Natural killer cell (primary cell): ENCODE data around the gene TBC1D22A. TPM values are rescaled to one million over a fixed set of nuclear protein-coding genes. Genes with fewer than 3 reads are reported as not detected.
"Not testable (repeated sequence)": the region's sequence is repeated elsewhere in the genome, so short reads cannot be mapped to it uniquely, and the experiment has no call there.

Experiments used
- ATAC-seq, 3 donors: fragments of 150-1000 bp in 2 of 3; fragments of 200-7000 bp in 1 of 3; cut with Tn5 transposase; 1 replicate in 1 of 3; 2 replicates in 2 of 3; pipeline ENCODE4 v1.10.0; 2021; ENCODE audit warnings: mild to moderate bottlenecking in 2 of 3, moderate library complexity in 2 of 3
- DNase-seq, 2 donors: peaks; one replicate each; pipeline versions ENCODE4 v3.0.0 to v3.0.0-alpha.2; 2013 to 2021; ENCODE audit warnings: mixed read lengths in 1 of 2
- H3K27ac ChIP-seq: one replicate; pipeline ENCODE4 v1.5.1; 2013; ENCODE audit warnings: mild to moderate bottlenecking, low read length
- H3K27me3 ChIP-seq: one replicate; pipeline ENCODE4 v1.6.1; 2013; ENCODE audit warnings: low read length; ENCODE audit not compliant: control insufficient read depth, insufficient read depth
- H3K36me3 ChIP-seq: one replicate; pipeline ENCODE4 v1.6.1; 2013; ENCODE audit warnings: low read length; ENCODE audit not compliant: control insufficient read depth, insufficient read depth
- H3K4me1 ChIP-seq: one replicate; pipeline ENCODE4 v1.6.1; 2013; ENCODE audit warnings: low read length; ENCODE audit not compliant: control insufficient read depth, insufficient read depth
- H3K4me3 ChIP-seq: one replicate; pipeline ENCODE4 v1.5.1; 2013; ENCODE audit warnings: low read length
- H3K9me3 ChIP-seq: one replicate; pipeline ENCODE4 v1.6.1; 2013; ENCODE audit warnings: low read length; ENCODE audit not compliant: control insufficient read depth, insufficient read depth
- H3K27ac Mint-ChIP-seq, 2 donors: one replicate each; pipeline ENCODE4 v1.8.0; 2022; ENCODE audit warnings: mild to moderate bottlenecking in 2 of 2, mixed read lengths in 2 of 2, moderate library complexity in 1 of 2
- H3K27me3 Mint-ChIP-seq, 2 donors: one replicate each; pipeline ENCODE4 v1.8.0; 2022; ENCODE audit warnings: low read depth in 2 of 2, mixed read lengths in 2 of 2
- H3K36me3 Mint-ChIP-seq: one replicate; pipeline ENCODE4 v1.8.0; 2022; ENCODE audit warnings: mixed read lengths
- H3K4me1 Mint-ChIP-seq, 2 donors: one replicate each; pipeline ENCODE4 v1.8.0; 2022; ENCODE audit warnings: mixed read lengths in 2 of 2
- H3K4me3 Mint-ChIP-seq: one replicate; pipeline ENCODE4 v1.8.0; 2022; ENCODE audit warnings: mild to moderate bottlenecking, moderate library complexity, mixed read lengths
- H3K9me3 Mint-ChIP-seq, 2 donors: one replicate each; pipeline ENCODE4 v1.8.0; 2022; ENCODE audit warnings: mixed read lengths in 2 of 2
- CTCF ChIP-seq: fragments of 200-600 bp; IDR thresholded peaks from one replicate; pipeline ENCODE4 v1.8.0; 2022; ENCODE audit warnings: antibody characterized with exemption
- WGBS: methylation state at CpG from one replicate; pipeline ENCODE4 v1.1.7; 2013; ENCODE audit warnings: missing lambda C conversion rate; ENCODE audit not compliant: insufficient coverage; 5-methylcytosine and 5-hydroxymethylcytosine counted together
- intact Hi-C: fragments of 100-400 bp; cut with micrococcal nuclease; formaldehyde crosslinking; loops from one replicate; pipeline ENCODE4 v1.14.2; 2022
- total RNA-seq, 4 donors: library from RNA; stranded (reverse); fragments of 120-200 nt in 1 of 4; gene quantifications; one replicate each; pipeline versions ENCODE4 v1.2.3 to v1.2.4, GENCODE V29; 2013 to 2022

TBC1D22A gene
- total RNA-seq, 3 donors from 2014 or later (not counting 1 experiment from before 2014, with no cell fraction given): 47.4 to 53.7 (median 53.2) TPM

GRCh38 chr22:46780453-46780852 lies 18.0 kb downstream of the TBC1D22A start:
- H3K27me3 Mint-ChIP-seq: no peaks in the 10 kb centered on the region
- intact Hi-C loops: no loop called here
- no peak for ATAC-seq
- Histone ChIP-seq H3K27ac (no peak overlapping the region), H3K27me3 (no peaks in the 10 kb centered on the region), H3K9me3 (no peaks in the 10 kb centered on the region), H3K36me3 (peaks cover 3% of the 10 kb centered on the region), H3K4me3 (no peak overlapping the region), H3K4me1 (peaks cover 29% of the 10 kb centered on the region)
- H3K4me3 Mint-ChIP-seq: no peak overlapping the region
- DNase-seq: no peak
- TF ChIP-seq CTCF: no peak
- H3K27ac Mint-ChIP-seq: peak overlapping the region; percentile 56 to 79
- WGBS: 97% methylated on average over 9 of the region's 9 CpGs
- H3K36me3 Mint-ChIP-seq: no peaks in the 10 kb centered on the region
- no peaks in the 10 kb centered on the region for H3K9me3 Mint-ChIP-seq
- H3K4me1 Mint-ChIP-seq: peaks cover 62 to 68% of the 10 kb centered on the region in 2 donors

GRCh38 chr22:46781291-46781690 lies 18.8 kb downstream of the TBC1D22A start:
- no peak for ATAC-seq

DNA sequence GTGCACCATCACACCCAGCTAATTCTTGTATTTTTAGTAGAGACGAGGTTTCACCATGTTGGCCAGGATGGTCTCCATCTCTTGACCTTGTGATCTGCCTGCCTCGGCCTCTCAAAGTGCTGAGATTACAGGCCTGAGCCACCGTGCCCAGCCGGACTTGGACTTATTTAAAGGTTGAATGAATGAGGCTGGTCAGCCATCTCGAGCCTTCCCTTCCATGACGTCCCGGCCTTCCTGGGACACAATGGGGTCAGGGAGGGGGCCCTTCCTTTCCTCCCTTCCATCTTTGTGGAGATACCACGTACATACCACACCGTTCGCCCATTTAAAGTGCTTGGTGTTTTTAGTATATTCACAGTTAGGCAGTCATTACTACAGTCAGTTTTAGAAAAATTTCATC lies 19.8 kb downstream of the TBC1D22A start:
- intact Hi-C loops, ATAC-seq, H3K27me3 Mint-ChIP-seq, H3K27me3 ChIP-seq, H3K4me3 ChIP-seq, H3K9me3 ChIP-seq, H3K27ac ChIP-seq, DNase-seq, H3K36me3 ChIP-seq, H3K9me3 Mint-ChIP-seq, H3K4me3 Mint-ChIP-seq, H3K36me3 Mint-ChIP-seq: not testable (repeated sequence)
- Mint-ChIP-seq H3K4me1 (peaks cover 50 to 55% of the 10 kb centered on the region in 2 donors), H3K27ac (peak overlapping the region; percentile 27 to 46)
- H3K4me1 ChIP-seq: peaks cover 12% of the 10 kb centered on the region
- 96% methylated on average over 10 of the region's 10 CpGs for WGBS

More at GRCh38 chr22:46781291-46781690, 18.8 kb downstream of the TBC1D22A start:
- no peaks in the 10 kb centered on the region for H3K27me3 Mint-ChIP-seq
- 96% methylated on average over 9 of the region's 9 CpGs for WGBS
- H3K36me3 Mint-ChIP-seq: no peaks in the 10 kb centered on the region
- no peaks in the 10 kb centered on the region for H3K27me3 ChIP-seq
- no peak for TF ChIP-seq CTCF
- intact Hi-C loops: no loop called here
- no peak overlapping the region for H3K4me3 ChIP-seq
- peaks cover 21% of the 10 kb centered on the region for H3K4me1 ChIP-seq
- peak overlapping the region; percentile 56 to 79 for H3K27ac Mint-ChIP-seq
- peaks cover 54 to 63% of the 10 kb centered on the region in 2 donors for H3K4me1 Mint-ChIP-seq
- no peak for DNase-seq
- no peaks in the 10 kb centered on the region for H3K9me3 Mint-ChIP-seq
- no peak overlapping the region for H3K4me3 Mint-ChIP-seq
- no peaks in the 10 kb centered on the region for H3K9me3 ChIP-seq
- peaks cover 3% of the 10 kb centered on the region for H3K36me3 ChIP-seq
- no peak overlapping the region for H3K27ac ChIP-seq

DNA sequence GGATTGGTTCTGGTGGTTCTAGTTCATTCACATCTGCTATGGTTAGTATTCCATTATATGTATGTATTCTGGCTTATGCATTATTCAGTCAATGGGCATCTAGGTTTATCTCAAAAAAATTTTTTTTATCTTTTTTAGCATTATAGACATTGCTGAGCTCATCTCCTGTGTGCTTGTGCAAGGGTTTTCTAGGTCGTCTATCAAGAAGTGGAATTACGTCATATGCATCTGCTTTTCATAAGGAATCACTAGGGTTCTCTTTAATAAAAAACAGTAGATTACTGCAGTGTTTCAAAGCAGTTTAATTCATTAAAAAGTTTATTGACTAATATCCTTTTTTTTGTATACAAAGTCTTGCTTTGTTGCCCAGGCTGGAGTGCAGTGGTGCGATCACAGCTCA lies 21.3 kb downstream of the TBC1D22A start:
- Histone ChIP-seq H3K27me3 (no peaks in the 10 kb centered on the region), H3K4me3 (no peak overlapping the region), H3K4me1 (peaks cover 12% of the 10 kb centered on the region), H3K36me3 (peaks cover 3% of the 10 kb centered on the region), H3K27ac (no peak overlapping the region), H3K9me3 (no peaks in the 10 kb centered on the region)
- DNase-seq (no peak), ATAC-seq (no peak)
- H3K27me3 Mint-ChIP-seq: no peaks in the 10 kb centered on the region
- no peak overlapping the region for H3K4me3 Mint-ChIP-seq
- no peak for TF ChIP-seq CTCF
- H3K9me3 Mint-ChIP-seq: no peaks in the 10 kb centered on the region
- 88% methylated on average over 3 of the region's 3 CpGs for WGBS
- intact Hi-C loops: no loop called here
- peaks cover 50 to 60% of the 10 kb centered on the region in 2 donors for H3K4me1 Mint-ChIP-seq
- no peaks in the 10 kb centered on the region for H3K36me3 Mint-ChIP-seq
- H3K27ac Mint-ChIP-seq: peak overlapping the region in 1 of 2 donors; percentile 54
